ENCODE data around the gene TRABD2B.

The TRABD2B gene

DNA sequence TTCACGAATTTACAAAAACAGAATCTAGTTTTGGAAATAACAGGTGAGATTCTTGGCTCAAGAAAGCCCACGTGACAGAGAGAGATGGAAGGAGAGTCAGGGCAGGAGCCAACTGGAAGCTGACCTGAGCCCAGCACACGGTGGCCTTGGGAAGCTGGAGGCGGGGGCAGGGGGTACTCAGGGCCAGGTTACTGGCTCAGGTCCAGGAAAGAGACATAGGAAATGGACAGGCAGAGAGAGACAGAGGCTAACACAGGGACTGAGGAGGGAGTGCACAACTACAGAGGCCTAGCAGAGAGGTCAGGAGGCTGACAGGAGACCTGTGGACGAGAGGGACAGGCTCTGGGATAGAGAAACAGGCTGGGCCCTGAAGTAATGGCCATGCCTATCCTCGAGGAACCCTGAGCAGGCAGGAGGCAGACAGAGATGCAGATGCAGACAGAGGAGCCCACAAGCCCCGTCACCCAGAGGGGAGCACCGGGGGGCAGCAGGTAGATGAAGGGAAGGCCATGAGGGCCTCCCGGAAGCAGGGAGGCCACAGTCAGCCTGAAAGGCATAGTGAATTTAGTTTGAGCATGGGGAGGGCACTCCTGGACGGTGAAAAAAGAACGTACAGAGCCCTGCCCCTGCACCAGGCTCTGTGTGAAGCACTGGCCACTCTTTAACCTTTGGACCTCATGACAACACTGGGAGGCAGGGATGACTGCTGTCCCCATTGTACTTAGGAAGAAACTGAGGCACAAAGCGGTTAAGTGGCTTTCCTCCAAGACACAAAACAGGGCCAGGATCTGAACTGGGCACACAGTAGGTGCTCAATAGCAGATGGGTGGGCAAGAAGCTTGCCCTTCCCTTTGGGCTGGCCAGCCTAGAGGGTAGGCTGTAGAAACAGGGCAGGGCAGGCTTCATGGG, 230.1 kb downstream of the TRABD2B start:
- TF ChIP-seq, protein P1, sequence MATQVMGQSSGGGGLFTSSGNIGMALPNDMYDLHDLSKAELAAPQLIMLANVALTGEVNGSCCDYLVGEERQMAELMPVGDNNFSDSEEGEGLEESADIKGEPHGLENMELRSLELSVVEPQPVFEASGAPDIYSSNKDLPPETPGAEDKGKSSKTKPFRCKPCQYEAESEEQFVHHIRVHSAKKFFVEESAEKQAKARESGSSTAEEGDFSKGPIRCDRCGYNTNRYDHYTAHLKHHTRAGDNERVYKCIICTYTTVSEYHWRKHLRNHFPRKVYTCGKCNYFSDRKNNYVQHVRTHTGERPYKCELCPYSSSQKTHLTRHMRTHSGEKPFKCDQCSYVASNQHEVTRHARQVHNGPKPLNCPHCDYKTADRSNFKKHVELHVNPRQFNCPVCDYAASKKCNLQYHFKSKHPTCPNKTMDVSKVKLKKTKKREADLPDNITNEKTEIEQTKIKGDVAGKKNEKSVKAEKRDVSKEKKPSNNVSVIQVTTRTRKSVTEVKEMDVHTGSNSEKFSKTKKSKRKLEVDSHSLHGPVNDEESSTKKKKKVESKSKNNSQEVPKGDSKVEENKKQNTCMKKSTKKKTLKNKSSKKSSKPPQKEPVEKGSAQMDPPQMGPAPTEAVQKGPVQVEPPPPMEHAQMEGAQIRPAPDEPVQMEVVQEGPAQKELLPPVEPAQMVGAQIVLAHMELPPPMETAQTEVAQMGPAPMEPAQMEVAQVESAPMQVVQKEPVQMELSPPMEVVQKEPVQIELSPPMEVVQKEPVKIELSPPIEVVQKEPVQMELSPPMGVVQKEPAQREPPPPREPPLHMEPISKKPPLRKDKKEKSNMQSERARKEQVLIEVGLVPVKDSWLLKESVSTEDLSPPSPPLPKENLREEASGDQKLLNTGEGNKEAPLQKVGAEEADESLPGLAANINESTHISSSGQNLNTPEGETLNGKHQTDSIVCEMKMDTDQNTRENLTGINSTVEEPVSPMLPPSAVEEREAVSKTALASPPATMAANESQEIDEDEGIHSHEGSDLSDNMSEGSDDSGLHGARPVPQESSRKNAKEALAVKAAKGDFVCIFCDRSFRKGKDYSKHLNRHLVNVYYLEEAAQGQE (IDR thresholded peaks at IDR 0.05; ENCODE audit: insufficient read depth in 1 of 2, low read depth in 2 of 2, low read length in 2 of 2), result no peak
- TF ChIP-seq TAF1 (IDR thresholded peaks at IDR 0.05; ENCODE audit: borderline replicate concordance, insufficient read depth, low read length) (no peak), POLR2AphosphoS5 (IDR thresholded peaks at IDR 0.05; ENCODE audit: low read depth, low read length) (no peak), SIN3A (IDR thresholded peaks at IDR 0.05; ENCODE audit: borderline replicate concordance, insufficient read depth, low read length) (no peak), FOXP2 (optimal IDR thresholded peaks at IDR 0.05; ENCODE audit: borderline replicate concordance, extremely low read depth, extremely low read length, insufficient read depth) (no peak)

DNA sequence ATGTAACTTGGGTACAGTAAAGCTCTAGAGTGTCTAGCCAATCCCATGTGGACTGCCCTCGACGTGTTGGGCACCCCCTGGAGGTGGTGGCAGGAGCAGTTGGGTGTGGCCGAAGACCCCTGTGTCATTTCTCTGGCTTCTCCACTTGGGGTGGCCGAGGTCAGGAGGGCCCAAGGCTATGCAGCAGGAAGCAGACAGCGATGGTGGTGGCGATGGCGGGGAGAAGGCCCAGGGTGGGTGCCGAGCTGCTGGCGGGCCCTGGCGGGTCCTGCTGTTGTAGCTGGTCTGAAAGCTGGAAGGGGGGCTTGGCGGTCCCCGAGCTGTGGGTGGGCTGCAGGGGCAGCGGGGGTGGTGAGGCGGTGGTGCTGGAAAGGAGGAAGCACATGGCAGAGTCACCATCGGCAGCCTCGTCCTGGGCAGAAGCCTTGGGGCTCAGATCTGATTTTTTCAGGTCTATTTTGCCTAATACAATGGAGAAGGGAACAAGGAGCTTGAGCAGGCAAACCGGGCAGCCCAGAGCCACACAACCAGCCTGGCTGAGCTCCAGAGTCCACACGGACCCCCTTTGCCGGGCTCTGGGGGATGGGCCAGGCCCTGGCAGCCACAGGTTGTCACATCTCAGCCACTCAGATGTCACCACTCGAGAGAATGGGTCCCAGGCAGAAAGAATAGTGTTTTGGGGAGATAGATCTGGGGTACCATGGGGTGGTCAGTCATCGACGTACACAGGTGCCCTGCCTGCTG, 231.3 kb downstream of the TRABD2B start:
- TF ChIP-seq TAF1 (IDR thresholded peaks at IDR 0.05; ENCODE audit: borderline replicate concordance, insufficient read depth, low read length), result no peak
- no peak for TF ChIP-seq FOXP2 (optimal IDR thresholded peaks at IDR 0.05; ENCODE audit: borderline replicate concordance, extremely low read depth, extremely low read length, insufficient read depth)
- no peak for TF ChIP-seq SIN3A (IDR thresholded peaks at IDR 0.05; ENCODE audit: borderline replicate concordance, insufficient read depth, low read length)
- TF ChIP-seq POLR2AphosphoS5 (IDR thresholded peaks at IDR 0.05; ENCODE audit: low read depth, low read length), result no peak

DNA sequence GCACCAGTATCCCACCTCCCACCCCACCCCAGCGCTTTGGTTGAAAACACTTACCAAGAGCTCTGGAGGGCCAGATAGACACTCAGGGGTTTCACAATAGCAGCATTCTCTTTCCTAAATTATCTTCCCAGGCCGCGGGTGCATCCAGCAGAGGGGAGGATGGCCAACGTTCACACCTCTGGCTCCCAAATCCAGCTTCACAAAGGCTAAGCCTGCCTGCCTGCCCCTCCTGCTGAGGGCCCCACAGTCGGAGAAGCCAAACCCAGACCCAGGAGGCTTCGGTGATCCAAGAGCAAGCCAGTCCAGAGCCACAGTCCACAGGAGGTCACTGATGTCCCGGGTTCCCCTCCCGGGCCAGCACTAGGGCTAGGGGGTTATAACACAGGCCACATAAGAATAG, 231.9 kb downstream of the TRABD2B start:
- TF ChIP-seq SIN3A (IDR thresholded peaks at IDR 0.05; ENCODE audit: borderline replicate concordance, insufficient read depth, low read length) (no peak), TAF1 (IDR thresholded peaks at IDR 0.05; ENCODE audit: borderline replicate concordance, insufficient read depth, low read length) (no peak), POLR2AphosphoS5 (IDR thresholded peaks at IDR 0.05; ENCODE audit: low read depth, low read length) (no peak), FOXP2 (optimal IDR thresholded peaks at IDR 0.05; ENCODE audit: borderline replicate concordance, extremely low read depth, extremely low read length, insufficient read depth) (no peak)
- TF ChIP-seq, protein P1 (IDR thresholded peaks at IDR 0.05; ENCODE audit: insufficient read depth in 1 of 2, low read depth in 2 of 2, low read length in 2 of 2), result no peak

DNA sequence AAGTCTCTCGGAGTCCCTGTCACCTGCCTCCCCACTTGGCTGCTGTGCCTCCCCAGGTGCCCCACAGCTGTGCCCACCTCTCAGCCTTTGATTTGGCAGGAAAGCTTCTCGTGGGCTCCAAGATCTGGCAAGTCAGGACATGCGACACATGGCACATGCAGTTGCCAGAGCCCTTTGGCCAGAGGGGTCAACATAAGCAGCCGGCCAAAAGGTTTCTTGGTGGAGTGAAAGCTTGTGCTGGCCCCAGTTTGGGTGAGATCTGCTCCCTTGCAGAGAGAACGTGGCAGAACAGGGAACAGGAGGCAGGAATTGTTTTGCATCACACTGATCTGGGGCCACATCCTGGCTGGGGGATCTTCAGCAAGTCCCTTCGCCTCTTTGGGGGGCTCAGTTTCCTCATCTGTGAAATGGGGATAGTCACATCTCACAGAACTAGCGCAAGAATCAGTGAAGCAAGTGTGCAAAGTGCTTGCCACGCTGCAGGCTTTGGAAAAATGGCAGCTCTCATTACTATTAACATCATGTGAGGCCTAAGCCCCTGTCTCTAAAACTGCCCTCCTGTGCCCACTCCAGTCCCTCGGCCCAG, 232.6 kb downstream of the TRABD2B start:
- no peak for TF ChIP-seq FOXP2 (optimal IDR thresholded peaks at IDR 0.05; ENCODE audit: borderline replicate concordance, extremely low read depth, extremely low read length, insufficient read depth)
- TF ChIP-seq SIN3A (IDR thresholded peaks at IDR 0.05; ENCODE audit: borderline replicate concordance, insufficient read depth, low read length), result no peak
- no peak for TF ChIP-seq TAF1 (IDR thresholded peaks at IDR 0.05; ENCODE audit: borderline replicate concordance, insufficient read depth, low read length)
- TF ChIP-seq, protein P1 (IDR thresholded peaks at IDR 0.05; ENCODE audit: insufficient read depth in 1 of 2, low read depth in 2 of 2, low read length in 2 of 2), result no peak
- TF ChIP-seq POLR2AphosphoS5 (IDR thresholded peaks at IDR 0.05; ENCODE audit: low read depth, low read length), result no peak

DNA sequence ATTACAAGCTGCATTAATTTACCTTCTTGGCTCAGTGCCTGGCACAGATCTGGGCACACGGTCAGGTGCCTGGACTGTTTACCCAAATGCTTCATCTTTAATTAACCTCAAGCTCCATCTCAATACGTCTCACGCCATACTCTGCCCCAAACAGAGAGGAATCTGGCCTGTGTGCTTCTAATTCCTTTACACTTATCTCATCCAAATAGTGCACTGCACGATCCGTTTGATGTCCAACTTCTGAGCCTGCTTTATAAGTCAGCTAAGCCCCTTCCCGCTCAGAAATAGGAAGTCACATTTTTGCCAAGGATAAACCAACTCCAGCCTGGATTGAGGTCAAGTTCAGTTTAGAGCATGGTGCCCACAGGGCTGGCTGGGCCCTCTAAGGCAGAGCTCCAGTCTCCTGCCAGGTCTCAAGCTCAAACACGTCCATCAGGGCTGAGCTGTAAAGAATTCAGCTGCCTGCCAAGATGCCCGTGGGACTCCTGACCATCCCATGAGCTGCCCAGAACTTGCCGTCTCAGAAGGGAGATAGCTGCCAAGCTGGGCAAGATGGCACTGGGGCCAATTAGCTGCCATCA, 233.5 kb downstream of the TRABD2B start:
- TF ChIP-seq TAF1 (IDR thresholded peaks at IDR 0.05; ENCODE audit: borderline replicate concordance, insufficient read depth, low read length) (no peak), POLR2AphosphoS5 (IDR thresholded peaks at IDR 0.05; ENCODE audit: low read depth, low read length) (no peak), FOXP2 (optimal IDR thresholded peaks at IDR 0.05; ENCODE audit: borderline replicate concordance, extremely low read depth, extremely low read length, insufficient read depth) (no peak), SIN3A (IDR thresholded peaks at IDR 0.05; ENCODE audit: borderline replicate concordance, insufficient read depth, low read length) (no peak)
- TF ChIP-seq, protein P1 (IDR thresholded peaks at IDR 0.05; ENCODE audit: insufficient read depth in 1 of 2, low read depth in 2 of 2, low read length in 2 of 2), result no peak

Measured in PFSK-1 (cell line).